IPS-20b (cell line): ENCODE measurements around the gene SCN4A.
"Not testable (repeated sequence)": the region's sequence is repeated elsewhere in the genome, so short reads cannot be mapped to it uniquely, and the experiment has no call there.

ENCODE experiments used
- H3K27ac ChIP-seq: one replicate; pipeline ENCODE4 v1.5.1; 2013; ENCODE audit warnings: low read length
- H3K27me3 ChIP-seq: 2 replicates; pipeline ENCODE4 v1.6.1; 2013; ENCODE audit warnings: mild to moderate bottlenecking, low read length, inconsistent platforms; ENCODE audit not compliant: insufficient read depth
- H3K36me3 ChIP-seq: 2 replicates; pipeline ENCODE4 v1.6.1; 2013; ENCODE audit warnings: low read depth, mild to moderate bottlenecking, inconsistent platforms, low read length, moderate library complexity; ENCODE audit not compliant: insufficient read depth
- H3K4me1 ChIP-seq: 2 replicates; pipeline ENCODE4 v1.6.1; 2013; ENCODE audit warnings: mild to moderate bottlenecking, control low read depth, inconsistent platforms, low read length, moderate library complexity; ENCODE audit not compliant: insufficient read depth
- H3K4me3 ChIP-seq: 2 replicates; pipeline ENCODE4 v1.5.1; 2013; ENCODE audit warnings: mild to moderate bottlenecking, low read length, inconsistent platforms
- H3K9ac ChIP-seq: 2 replicates; pipeline ENCODE4 v1.6.1; 2013; ENCODE audit warnings: low read depth, mild to moderate bottlenecking, inconsistent platforms, low read length, moderate library complexity
- H3K9me3 ChIP-seq: 2 replicates; pipeline ENCODE4 v1.6.1; 2013; ENCODE audit warnings: mild to moderate bottlenecking, low read depth, low read length, inconsistent platforms; ENCODE audit not compliant: insufficient read depth

SCN4A gene

DNA sequence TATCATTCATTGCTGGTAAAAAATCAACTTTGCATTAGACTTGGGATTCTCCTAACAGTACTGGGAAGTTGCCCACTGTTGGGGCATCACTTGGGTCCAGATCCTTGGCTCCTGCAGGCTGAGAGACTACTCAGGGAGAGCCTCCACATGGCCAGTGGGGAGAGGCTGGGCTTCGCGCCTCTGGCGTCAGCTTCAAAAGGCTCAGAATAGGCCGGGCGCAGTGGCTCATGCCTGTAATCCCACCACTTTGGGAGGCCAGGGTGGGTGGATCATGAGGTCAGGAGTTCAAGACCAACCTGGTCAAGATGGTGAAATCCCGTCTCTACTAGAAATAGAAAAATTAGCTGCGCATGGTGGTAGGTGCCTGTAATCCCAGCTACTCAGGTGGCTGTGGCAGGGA lies 58.2 kb downstream of the SCN4A start:
- Histone ChIP-seq H3K4me3 (no peak overlapping the region), H3K9me3 (no peaks in the 10 kb centered on the region), H3K27ac (no peak overlapping the region), H3K27me3 (no peaks in the 10 kb centered on the region; the same call in 1 of the 2 replicates), H3K4me1 (peaks cover 4% of the 10 kb centered on the region; the same call in 1 of the 2 replicates), H3K36me3 (no peaks in the 10 kb centered on the region), H3K9ac (no peak overlapping the region)

DNA sequence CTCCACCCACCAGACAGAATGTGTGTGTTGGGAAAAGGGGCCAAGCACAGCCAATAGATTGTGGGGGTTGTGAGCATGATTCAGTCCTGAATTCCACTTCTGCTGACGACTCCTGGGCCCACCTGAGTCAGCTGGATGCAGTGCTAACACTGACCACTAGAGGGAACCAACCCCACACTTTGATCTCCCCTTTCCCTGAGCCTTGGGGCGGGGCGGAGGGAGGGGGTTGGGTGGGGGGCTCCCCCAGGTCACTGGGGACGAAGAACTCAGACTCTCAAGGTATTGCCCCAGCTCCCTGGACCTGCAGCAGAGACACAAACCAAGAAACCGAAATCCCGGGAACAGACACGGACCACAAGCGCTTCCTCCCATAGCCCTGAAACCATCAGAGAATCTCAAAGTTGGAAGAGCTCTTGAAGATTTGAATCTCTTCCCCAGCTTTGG lies 61.0 kb downstream of the SCN4A start:
- H3K27ac ChIP-seq: no peak overlapping the region
- H3K9me3 ChIP-seq: no peaks in the 10 kb centered on the region
- H3K9ac ChIP-seq: no peak overlapping the region
- H3K4me3 ChIP-seq: no peak overlapping the region
- no peaks in the 10 kb centered on the region; the same call in 1 of the 2 replicates for H3K27me3 ChIP-seq
- H3K36me3 ChIP-seq: no peaks in the 10 kb centered on the region
- H3K4me1 ChIP-seq: peaks cover 3% of the 10 kb centered on the region; the same call in 1 of the 2 replicates

DNA sequence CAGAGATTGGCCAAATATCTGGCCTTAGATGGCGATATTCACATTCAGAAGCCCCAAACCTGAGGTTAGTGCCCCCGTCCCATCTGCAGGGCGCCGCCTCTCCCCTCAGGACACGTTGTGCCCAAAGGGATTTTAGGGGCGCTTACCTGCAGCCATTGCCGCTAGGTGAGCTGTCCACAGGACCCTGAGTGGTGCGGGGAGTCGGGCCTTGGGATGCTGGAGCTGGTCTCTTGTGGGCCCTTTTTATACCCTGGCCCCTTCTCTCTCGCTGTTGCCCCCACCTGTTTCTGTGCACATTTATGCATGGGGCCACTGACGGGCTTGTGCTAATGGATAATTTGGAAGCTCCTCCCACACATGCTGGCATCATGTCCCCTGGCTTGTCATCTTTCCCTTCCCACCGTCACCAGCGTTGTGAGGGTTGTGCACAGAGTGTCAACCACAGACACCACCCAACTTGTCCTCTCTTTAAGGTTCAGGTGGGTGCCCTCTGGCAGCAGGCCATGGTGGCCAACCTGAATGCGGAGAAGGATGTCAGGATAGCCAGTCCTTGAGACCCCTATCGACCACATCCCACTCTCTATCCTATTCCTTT lies 61.6 kb downstream of the SCN4A start, which contains the start of gene CSHL1:
Gene CSHL1 (minus strand): TSS at position 218 of the 595 bp plus-strand sequence. CDS start 62 bp downstream, at position 156.
- Histone ChIP-seq H3K36me3 (no peaks in the 10 kb centered on the region), H3K4me1 (peaks cover 3% of the 10 kb centered on the region; the same call in 1 of the 2 replicates), H3K27me3 (no peaks in the 10 kb centered on the region; the same call in 1 of the 2 replicates), H3K9ac (no peak within 1 kb of the TSS), H3K9me3 (no peaks in the 10 kb centered on the region), H3K4me3 (no peak within 1 kb of the TSS), H3K27ac (no peak within 1 kb of the TSS)

- H3K4me3 ChIP-seq: no peak overlapping the region
Observed at GRCh38 chr17:63910096-63910495, 62.6 kb downstream of the SCN4A start.

DNA sequence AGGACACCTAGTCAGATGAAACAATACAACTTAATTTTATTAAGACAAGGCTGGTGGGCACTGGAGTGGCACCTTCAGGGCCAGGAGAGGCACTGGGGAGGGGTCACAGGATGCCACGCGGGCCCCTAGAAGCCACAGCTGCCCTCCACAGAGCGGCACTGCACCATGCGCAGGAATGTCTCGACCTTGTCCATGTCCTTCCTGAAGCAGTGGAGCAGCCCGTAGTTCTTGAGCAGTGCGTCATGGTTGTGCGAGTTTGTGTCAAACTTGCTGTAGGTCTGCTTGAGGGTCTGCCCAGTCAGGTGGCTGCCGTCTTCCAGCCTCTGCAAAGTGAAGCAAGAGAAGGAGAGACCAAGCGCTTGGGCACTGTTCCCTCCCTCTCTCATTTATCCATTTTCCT lies 63.1 kb downstream of the SCN4A start:
- not testable (repeated sequence) for H3K36me3 ChIP-seq, H3K4me1 ChIP-seq, H3K9me3 ChIP-seq, H3K27me3 ChIP-seq, H3K27ac ChIP-seq, H3K4me3 ChIP-seq, H3K9ac ChIP-seq

More at GRCh38 chr17:63910096-63910495, 62.6 kb downstream of the SCN4A start:
- Histone ChIP-seq H3K27me3 (no peaks in the 10 kb centered on the region; the same call in 1 of the 2 replicates), H3K4me1 (peaks cover 3% of the 10 kb centered on the region; the same call in 1 of the 2 replicates), H3K9ac (no peak overlapping the region), H3K27ac (no peak overlapping the region), H3K36me3 (no peaks in the 10 kb centered on the region), H3K9me3 (no peaks in the 10 kb centered on the region)

DNA sequence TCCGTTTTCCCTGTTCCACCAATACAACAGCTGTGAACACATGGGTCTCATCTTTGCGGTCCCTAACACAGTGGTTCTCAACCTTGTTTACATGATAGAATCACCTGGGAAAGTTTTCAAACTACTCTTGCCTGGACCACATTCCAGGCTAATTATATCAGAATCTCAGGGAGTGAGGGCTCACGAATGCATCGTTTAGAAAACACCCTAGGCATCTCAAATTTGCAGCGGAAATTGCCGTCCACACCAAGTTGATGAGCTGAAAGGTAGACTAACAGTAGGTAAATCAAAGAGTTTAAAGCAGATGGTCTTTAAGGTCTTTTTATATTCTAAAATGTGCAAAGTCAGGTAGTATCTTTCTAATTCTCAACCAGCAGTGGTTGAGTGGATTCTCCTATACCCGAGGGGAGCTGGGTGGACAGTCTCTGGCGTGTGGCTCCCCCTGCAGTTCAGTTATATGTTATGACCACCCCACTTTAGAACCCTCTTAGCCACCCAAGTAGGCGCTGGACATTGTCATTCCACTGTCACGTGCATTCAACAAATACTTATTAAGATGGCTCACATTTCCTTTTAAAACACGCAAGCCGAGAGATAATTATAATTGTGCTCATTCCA lies 65.4 kb downstream of the SCN4A start:
- H3K4me1 ChIP-seq, H3K36me3 ChIP-seq, H3K27me3 ChIP-seq, H3K4me3 ChIP-seq, H3K9me3 ChIP-seq, H3K9ac ChIP-seq, H3K27ac ChIP-seq: not testable (repeated sequence)

DNA sequence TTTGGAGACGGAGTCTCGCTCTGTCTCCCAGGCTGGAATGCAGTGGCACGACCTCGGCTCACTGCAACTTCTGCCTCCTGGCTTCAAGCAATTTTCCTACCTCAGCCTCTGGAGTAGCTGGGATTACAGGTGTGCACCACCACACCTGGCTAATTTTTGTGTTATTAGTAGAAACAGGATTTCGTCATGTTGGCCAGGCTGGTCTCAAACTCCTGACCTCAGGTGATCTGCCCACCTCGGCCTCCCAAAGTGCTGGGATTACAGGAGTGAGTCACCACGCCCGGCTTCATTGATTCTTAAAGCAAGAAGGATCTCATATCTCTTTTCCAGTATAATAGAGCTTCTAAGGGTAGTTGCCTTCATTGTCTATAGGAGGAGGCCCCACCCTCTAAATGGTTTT lies 67.9 kb downstream of the SCN4A start:
- not testable (repeated sequence) for H3K9me3 ChIP-seq, H3K36me3 ChIP-seq

DNA sequence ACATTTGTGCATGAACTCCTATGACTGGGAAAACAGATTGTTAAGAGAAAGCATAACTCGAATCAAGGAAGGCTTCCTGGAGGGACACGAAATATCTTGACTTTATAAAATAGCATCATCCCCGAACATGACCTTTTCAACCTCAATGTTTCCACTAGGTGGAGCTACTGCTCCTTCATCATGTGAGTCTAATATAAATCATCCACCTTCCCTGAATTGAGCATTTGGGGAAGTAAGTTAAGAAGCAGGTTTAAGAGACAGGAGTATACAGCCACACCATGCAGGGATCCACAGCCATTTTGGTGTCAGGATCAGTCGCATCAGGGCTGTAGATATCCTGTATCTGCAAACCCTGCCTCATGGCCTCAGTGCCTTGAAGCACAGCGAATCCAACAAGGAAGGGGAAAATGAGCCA lies 68.9 kb downstream of the SCN4A start:
- H3K36me3 ChIP-seq, H3K9ac ChIP-seq, H3K4me1 ChIP-seq, H3K9me3 ChIP-seq, H3K4me3 ChIP-seq, H3K27ac ChIP-seq, H3K27me3 ChIP-seq: not testable (repeated sequence)

More for the DNA sequence above, 67.9 kb downstream of the SCN4A start:
- H3K4me3 ChIP-seq, H3K27ac ChIP-seq, H3K4me1 ChIP-seq, H3K9ac ChIP-seq, H3K27me3 ChIP-seq: not testable (repeated sequence)

DNA sequence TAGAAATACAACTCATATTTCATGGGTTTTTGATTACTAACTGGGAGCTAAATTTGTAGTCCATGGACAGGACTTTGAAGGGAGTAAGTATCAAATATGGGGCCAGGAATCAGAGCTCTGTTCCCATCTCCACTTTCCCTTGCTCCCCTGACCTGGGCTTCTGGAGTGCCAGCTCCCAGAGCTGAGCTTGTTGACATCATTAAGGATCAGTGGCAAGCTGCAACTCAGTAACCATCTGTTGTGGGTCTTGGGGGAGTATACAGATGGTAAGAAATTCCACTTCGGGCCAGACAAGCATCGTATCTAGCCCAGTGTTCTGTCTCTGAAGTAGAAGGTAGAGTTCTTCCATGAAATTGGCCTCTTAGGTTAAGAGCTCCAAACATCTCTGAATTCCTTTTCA lies 70.7 kb downstream of the SCN4A start:
- not testable (repeated sequence) for H3K27ac ChIP-seq, H3K9me3 ChIP-seq, H3K9ac ChIP-seq, H3K4me1 ChIP-seq, H3K4me3 ChIP-seq, H3K27me3 ChIP-seq, H3K36me3 ChIP-seq

GRCh38 chr17:63898899-63899798 lies 73.6 kb downstream of the SCN4A start:
- not testable (repeated sequence) for H3K9ac ChIP-seq, H3K4me3 ChIP-seq, H3K9me3 ChIP-seq, H3K4me1 ChIP-seq, H3K36me3 ChIP-seq, H3K27ac ChIP-seq, H3K27me3 ChIP-seq

DNA sequence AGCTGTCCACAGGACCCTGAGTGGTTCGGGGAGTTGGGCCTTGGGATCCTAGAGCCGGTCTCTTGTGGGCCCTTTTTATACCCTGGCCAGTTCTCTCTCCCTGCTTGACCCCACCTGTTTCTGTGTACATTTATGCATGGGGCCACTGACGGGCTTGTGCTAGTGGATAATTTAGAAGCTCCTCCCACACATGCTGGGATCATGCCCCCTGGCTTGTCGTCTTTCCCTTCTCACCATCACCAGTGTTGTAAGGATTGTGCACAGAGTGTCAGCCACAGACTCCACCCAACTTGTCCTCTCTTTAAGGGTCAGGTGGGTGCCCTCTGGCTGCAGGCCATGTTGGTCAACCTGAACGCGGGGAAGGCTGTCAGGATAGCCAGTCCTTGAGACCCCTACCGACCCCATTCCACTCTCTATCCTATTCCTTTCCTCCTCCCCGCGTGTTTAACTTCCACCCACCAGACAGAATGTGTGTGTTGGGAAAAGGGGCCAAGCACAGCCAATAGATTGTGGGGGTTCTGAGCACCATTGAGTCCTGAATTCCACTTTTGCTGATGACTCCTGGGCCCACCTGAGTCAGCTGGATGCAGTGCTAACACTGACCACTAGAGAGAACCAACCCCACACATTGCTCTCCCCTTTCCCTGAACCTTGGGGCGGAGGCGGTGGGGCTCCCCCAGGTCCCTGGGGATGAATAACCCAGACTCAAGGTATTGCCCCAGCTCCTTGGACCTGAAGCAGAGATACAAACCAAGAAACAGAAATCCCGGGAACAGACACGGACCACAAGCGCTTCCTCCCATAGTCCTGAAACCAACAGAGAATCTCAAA lies 76.0 kb downstream of the SCN4A start, which contains the start of gene CSH1:
Gene CSH1 (minus strand): TSS at position 51 of the 831 bp plus-strand sequence. CDS start 63 bp downstream, outside the sequence.
- H3K36me3 ChIP-seq, H3K9ac ChIP-seq, H3K4me3 ChIP-seq, H3K4me1 ChIP-seq, H3K27me3 ChIP-seq, H3K9me3 ChIP-seq, H3K27ac ChIP-seq: not testable (repeated sequence)
